ENCODE data around the gene FOXC2.

Gene FOXC2

DNA sequence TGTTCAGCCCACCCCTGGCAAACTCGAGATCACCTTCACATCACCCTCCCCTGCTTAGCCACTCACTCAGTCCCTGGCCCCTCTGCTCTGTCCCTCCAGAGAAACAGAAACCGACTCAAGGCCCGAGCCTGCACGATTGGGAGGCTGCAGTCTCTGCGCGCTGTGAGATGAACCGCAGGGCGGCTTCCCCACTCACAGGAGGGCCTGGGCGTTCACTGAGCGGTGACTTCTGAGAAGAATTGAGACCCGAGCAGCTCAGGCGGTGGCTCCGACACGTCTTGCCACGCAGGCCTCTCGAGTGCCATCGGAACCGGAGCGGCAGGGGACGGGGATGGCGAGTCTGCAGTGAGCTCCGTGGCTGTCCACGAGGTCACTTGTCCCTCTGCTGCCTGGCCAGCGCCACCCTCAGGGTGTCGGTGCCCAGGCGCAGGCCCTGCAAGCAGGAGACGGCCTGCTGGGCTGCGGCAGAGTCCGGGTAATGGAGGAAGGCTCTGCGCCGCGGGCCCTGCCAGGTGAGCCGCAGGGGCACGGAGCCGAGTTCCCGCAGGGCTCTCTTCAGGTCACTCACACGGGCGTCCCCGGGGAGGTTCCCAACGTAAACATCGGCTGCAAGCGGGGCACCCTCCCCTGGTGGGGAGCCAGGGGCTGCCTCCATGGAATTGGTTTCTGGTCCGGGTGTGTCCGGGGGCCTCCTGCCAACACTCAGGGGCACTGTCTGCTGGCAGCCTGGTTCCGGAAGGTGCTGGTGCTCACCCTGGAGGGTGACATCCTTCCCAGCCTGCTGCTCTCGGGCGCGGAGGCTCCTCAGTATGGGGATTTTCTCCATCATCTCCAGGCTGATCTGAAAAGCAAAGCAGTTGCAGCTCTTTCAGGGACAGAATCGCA lies 34.7 kb upstream of the FOXC2 start:
- DNase-seq (ENCODE audit: low read depth, low spot score), result no peak
- no peak overlapping the region for H3K27ac ChIP-seq

DNA sequence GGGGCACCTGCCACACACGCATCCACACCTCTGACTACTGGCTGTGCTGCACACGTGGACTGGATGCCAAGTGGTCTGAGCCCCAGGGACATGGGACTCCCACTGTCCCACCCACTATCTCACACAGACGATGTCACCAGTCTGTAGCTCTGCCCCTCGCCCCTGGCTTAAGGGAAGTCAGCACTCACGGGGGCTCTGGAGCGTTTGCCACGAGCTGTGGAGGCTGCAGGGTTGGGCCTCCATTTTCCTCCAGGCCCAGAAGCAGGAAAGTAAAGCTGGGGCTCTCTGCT lies 34.2 kb upstream of the FOXC2 start:
- no peak for DNase-seq (ENCODE audit: low read depth, low spot score)
- H3K27ac ChIP-seq, result no peak overlapping the region

DNA sequence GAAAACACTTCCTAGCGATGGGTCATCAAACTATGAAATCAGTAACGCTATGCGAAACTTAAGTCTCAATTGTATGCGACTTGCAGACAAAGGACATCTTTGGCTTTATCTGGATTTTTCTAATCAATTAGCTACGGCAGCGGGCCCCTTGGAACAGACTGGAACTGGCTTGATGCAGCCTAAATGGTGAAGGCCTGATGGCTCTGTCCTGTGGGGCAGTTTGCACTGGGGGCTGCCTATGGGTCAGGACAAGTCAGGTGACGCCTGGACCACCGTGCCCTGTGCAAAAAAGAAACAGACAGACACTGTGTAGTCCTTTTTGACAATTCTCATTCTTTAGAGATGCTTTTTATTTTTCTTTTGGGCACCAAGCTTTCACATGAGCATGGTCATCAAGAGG lies 33.6 kb upstream of the FOXC2 start:
- H3K27ac ChIP-seq, result no peak overlapping the region
- no peak for DNase-seq (ENCODE audit: low read depth, low spot score)

DNA sequence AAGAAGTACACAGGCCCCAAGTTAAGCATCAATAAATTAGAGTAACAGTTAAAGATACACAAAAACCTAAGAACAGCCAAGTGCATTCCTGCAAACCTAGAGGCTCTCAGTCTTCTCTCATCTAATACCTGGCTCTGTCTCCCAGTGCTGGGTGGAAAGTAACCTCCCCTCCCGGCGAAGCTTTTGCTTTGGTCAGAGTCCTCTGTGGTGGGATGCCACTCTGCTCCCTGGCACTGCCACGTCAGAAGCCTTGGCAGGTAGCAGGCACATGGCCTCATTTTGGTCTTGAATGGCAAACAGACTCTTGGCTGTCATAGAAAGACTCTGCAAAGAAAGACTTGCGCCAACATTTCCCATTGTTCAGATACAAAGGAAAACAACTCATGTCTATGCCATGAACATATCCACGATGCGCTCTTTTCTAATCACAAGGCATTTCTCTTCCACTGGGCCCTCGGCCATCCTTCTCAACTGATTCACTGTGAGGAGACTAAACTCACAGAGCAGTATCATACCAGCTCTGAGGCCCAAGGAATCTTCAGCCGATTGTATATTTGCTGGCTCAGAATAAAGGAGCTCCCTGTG lies 32.8 kb upstream of the FOXC2 start:
- DNase-seq (ENCODE audit: low read depth, low spot score), result no peak
- no peak overlapping the region for H3K27ac ChIP-seq

DNA sequence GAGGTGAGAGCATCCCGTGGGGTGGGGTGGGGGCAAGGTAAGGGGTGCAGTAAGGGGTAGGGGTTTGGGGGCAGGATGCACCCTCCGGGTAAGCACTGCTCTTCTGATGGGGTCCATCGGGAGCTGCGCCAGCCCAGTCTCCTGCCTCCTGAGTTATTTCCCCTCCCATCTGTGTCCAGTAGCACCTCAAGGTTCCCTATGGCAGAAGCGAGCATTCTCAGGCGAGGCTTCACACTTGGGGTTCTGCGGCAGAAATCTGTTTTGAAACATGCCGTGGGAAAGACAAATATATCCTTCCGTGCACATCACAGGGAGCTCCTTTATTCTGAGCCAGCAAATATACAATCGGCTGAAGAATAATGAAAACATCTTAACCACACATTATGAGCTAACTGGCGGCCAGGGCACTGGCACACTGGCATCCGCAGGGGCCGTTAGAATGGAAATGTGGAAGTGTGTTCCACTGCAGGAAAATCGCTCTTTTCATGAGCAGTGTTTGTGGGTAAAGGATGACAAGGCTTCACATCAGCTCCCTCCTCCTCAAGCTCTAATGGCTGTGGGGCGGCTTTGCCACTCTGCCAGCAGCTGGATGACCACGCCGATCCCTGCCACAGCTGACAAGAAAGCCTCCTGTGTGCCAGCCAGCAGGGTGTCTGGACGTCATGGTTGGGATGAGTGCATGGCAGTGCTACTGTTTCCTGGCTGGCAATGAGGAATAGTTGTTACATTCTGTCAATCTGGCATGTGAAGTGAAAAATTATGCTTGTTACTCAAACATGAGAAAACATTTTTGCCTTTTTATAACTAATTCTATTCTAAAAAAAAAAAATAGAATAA lies 31.6 kb upstream of the FOXC2 start:
- H3K27ac ChIP-seq, result no peak overlapping the region
- DNase-seq (ENCODE audit: low read depth, low spot score), result no peak

DNA sequence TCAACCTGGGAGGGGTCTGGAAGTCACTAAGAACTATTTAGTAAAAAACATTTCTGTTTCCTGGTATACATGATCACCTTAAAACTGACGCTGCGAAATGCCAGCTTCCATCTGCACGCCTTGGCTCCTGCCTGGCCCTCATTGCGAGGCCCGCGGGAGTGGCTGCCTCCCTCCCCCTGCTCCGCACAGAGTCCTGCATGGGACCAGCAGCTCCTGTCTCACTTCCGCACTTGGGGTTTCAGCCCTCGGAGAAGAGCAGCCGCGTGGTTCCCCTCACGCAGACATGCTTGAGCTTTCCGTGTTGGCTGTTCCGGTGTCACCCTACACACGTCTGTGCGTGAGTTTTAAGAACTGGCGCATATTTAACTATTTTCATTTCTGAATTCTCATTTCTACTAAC lies 30.0 kb upstream of the FOXC2 start:
- no peak overlapping the region for H3K27ac ChIP-seq
- DNase-seq (ENCODE audit: low read depth, low spot score), result no peak

DNA sequence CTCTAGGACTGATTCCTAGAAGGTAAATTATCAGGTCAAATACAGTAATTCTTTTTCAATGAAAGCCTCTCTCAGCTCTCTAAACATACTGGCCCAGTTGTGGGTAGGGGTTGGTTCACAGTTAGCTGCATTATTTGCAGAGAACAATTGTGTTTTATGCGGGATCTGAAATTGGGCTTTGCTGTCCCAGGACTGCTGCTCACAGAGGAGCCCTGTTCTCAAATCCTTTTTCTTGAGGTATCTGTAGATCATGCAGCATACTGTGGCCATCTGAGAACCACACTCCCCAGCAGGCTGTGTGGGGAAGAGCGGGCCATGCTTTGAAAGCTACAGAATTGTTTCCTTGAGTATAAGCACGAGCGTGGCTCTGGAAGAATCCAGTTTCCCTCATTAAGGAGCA lies 29.1 kb upstream of the FOXC2 start:
- DNase-seq (ENCODE audit: low read depth, low spot score), result no peak
- H3K27ac ChIP-seq, result no peak overlapping the region

DNA sequence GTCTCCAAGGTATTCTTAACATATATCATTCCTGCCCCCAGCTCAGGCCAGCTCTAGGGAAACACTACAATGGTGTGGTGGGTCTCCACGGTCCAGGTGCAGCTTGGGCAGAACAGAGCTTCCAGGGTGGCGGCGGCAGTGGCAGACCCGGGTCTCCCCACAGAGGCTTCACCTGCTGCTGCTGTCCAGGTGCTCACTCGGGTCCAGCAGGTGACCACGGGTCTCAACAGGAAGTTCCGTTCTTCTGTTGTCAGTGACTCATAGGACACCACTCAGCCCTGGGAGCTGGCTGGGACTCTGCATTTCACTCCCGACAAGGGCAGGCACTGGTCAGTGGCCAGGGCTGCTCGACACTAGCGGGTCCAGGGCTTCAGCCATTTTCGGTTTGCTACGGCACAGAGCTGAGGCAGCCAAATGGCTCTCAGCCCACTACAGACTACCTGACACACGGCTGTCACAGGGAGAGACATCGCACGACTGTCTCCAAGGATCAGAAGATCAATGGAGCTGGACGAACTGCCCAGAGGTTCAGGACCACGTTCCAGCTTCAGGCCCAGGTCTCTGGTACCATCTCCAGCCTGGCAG lies 28.3 kb upstream of the FOXC2 start:
- no peak overlapping the region for H3K27ac ChIP-seq
- no peak for DNase-seq (ENCODE audit: low read depth, low spot score)

DNA sequence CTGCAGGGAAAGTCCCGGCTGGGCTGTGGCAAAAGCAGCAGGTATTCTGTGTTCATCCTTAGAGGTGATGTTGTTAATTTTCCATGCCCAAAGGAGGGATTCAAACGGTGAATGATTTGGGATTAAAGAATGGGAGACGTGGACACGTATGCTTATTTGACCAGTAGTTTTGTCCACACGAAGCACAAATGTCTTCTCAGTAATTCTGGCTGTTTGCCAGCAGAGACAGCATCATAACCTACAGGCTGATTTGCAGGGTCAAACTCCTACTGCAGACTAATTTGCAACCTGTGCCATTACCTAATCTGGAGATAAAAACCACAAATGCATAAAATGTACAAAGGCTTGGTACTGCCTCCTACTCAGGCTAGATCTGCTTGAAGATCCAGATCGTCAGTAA lies 25.7 kb upstream of the FOXC2 start:
- no peak for DNase-seq (ENCODE audit: low read depth, low spot score)
- H3K27ac ChIP-seq, result no peak overlapping the region

DNA sequence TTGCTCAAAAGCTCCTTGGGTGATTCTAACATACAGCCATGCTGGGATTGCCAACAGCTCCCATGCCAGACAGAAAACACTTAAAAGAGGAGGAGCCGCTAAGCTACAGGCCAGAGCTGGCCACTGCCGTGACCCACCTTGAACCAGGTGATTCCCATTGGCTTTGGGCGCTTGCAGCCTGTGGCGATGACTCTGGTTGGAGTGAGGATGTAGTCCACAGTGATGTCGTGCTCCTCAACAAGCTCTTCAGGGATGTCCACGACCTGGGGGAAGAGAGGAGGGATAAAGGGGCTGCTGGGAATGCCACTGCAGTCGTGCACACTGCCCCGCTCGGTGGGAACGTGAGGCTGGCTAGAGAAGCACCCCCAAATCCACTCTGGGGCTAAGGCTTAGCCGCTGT lies 25.1 kb upstream of the FOXC2 start:
- H3K27ac ChIP-seq, result no peak overlapping the region
- DNase-seq (ENCODE audit: low read depth, low spot score), result no peak

DNA sequence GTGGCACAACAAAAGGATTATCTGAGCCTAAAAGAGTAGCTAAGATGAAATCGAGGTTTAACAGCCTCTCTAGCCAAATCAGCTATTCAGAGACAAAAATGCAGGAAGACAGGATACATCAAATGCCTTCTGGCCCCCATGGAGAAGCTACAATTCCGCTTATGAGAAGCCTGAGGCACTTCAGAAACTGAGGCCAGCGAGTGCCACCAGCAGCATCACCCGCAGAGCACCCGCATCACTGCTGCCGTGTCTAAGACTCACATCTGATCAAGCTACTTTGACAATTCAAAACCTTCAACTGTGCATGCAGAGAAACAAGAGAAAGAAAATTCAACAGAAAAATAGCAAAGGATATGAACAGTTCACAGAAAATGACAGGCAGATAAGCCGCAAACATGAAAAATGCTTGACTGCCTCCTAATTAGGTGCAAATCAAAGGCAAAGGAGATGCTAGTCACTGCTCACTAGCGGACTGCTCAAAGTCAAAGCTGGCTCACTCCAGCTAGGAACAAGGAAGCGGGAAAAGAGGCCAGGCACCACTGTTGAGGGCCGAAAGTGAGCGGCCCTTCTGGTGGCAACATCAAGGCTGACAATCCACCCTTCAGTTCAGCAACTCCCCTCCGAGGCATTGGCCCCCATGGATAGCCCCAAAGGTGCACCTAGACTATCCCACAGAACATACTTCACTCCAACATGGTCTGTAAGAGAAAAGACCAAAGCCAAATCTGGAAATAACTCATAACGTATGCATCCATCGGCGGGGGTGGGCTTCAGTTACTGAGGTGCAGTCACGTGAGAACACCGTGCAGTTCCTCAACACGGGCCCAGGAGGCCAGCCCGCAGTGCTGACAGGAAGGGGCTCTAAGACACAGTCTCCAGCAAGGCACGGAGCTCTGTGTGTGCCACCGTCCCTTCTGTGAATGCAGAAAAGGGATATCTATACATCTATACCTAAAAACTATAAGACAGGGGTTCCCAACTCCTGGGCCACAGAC lies 23.6 kb upstream of the FOXC2 start:
- no peak overlapping the region for H3K27ac ChIP-seq
- no peak for DNase-seq (ENCODE audit: low read depth, low spot score)

DNA sequence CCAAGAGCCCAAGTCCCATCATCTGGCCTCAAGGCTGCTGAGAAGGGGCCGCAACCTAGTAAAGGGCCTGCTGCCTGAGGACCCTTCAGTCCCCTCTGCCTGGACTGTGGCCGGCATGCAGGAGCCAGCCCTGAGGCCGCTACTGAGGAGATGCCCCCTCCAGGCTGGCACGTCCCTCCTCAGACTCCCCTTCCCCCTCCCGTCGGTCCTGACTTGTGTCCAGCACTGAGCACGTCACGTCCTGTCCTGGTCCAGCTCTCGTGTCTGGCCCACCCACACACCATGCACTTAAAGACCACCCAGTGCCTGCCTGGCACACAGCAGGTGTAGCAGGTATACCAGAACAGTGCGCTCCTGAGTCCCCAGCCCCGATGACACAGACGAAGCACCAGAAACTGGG lies 21.1 kb upstream of the FOXC2 start:
- no peak overlapping the region for H3K27ac ChIP-seq
- DNase-seq (ENCODE audit: low read depth, low spot score), result no peak

DNA sequence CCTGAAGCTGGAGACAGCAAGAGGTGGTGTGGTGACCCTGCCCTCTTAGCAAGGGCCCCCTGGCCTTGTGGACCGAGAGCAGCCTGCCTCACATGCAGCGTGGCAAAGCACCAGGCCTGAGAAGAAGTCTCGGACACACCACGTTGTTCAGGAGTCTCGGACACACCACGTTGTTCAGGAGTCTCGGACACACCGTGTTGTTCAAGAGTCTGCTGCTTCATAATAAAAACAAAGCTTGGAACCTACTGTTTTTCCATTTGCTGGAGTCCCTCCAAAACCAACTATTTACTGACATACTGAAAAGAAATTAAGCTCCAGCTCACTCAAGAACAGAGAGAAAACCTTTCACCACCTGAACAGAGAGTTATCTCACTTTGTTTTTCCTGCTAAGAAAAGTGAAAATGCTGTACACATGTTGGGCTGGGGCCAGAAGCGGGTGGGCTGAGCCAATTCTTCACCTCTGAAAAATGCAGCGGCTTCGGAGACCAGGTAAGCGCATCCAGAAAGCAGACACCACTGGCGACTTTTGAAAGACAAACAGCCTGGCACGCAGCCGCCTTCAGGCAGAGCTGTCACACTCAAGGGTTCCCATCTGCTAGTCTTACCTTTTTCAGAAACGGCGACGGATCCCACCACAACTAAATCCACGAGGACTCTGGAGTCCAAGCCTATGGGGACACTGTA lies 20.5 kb upstream of the FOXC2 start:
- no peak for DNase-seq (ENCODE audit: low read depth, low spot score)
- H3K27ac ChIP-seq, result no peak overlapping the region

DNA sequence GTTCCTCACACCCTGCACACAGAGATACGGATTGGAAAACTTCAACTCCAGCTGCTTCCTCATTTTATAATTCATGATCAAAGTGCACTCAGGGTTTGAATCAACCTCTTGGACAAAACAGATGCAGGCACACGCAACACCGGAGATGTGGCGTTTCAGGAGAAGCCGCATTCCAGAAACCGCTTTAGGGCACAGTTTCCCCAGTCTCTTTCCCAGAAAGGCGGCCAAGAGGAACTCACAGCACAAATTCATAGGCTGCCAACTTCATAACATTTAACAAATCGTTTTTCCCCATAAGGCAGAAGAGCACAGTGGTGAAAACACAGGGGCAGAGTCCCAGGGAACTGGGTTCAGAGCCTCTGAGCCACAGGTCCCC lies 20.0 kb upstream of the FOXC2 start:
- H3K27ac ChIP-seq, result no peak overlapping the region
- DNase-seq (ENCODE audit: low read depth, low spot score), result no peak

DNA sequence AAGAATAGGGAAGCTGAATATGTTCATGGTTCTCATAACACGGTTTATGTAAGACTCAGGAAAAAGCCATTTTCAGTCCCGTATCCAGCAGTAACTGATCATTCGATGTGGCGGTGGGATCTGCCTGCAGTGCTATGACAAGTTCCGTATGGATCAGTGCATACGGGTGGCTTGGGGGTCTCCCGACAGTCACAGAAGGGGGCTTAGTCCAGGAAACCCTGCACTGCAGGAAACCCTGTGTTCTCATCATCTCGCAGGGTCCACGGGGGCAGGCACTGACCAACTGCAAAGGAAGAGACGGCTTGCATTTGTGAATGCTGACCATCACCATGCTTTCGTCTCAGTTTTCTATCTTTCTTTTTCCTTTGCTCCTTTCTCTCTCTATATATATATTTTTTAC lies 19.3 kb upstream of the FOXC2 start:
- no peak for DNase-seq (ENCODE audit: low read depth, low spot score)
- H3K27ac ChIP-seq, result no peak overlapping the region

DNA sequence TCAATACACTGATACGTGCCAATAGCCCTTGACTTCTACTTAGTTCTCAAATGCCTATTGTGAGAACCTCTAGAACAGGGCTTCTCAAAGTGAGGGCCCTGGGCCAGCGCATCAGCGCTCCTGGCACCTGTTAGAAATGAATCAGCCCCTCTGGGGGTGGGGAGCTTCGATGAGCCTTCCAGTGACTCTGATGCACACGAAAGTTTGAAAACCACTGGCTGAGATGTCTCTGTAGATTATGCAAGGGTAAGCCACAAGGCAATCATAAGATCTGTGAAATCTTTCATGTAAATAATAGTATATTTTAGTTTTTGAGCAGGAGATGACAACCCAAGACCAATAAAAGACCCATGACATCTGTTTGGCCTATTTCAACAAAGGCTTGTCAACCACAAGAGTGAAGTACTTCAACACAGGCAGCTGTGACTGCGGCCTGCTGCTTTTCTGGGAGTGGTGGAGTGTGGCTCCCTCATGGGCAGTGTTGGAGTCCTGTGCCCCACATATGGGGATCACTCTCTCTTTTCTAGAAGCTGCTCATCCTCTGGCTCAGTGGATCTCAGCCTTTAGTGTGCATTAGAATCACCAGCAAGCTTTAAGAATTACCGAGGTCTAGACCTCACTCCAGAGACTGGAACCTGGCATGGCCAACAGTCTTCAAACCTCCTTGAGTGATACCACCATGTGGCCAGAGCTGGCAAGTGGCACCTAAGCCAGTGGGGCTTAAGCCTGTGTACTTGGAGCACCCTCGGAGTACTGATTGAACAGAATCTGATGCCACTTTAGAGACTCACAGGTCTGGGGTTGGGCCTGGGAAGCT lies 17.3 kb upstream of the FOXC2 start:
- no peak overlapping the region for H3K27ac ChIP-seq
- no peak for DNase-seq (ENCODE audit: low read depth, low spot score)

DNA sequence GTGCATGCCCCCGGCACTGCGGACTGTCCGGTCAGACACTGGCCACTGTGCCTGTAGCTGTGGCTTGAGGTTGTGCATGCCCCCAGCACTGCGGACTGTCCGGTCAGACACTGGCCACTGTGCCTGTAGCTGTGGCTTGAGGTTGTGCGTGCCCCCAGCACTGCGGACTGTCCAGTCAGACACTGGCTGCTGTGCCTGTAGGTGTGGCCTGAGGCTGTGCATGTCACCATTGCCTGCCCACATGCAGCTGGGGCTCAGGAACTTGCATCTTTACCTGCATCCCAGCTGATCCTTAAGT lies 16.8 kb upstream of the FOXC2 start:
- no peak overlapping the region for H3K27ac ChIP-seq
- no peak for DNase-seq (ENCODE audit: low read depth, low spot score)

DNA sequence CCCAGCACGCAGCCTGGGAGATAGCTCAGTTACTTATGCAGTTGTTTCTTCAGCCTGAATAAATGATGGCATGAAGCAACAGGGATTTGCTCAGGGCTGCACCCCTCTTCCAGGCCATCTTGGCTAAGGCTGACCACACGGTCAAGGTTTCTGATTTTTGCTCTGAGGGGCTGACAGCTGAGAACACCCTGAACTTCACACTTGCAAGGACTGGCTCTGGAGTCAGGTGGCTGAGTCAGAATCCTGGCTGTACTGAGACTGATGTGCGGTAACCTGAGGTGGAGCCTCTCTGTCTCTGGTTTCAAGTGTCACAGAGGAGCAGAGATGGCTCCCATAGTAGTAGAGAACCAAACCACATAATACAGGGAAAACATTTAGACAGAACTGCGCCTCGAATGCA lies 16.3 kb upstream of the FOXC2 start:
- no peak overlapping the region for H3K27ac ChIP-seq
- no peak for DNase-seq (ENCODE audit: low read depth, low spot score)

DNA sequence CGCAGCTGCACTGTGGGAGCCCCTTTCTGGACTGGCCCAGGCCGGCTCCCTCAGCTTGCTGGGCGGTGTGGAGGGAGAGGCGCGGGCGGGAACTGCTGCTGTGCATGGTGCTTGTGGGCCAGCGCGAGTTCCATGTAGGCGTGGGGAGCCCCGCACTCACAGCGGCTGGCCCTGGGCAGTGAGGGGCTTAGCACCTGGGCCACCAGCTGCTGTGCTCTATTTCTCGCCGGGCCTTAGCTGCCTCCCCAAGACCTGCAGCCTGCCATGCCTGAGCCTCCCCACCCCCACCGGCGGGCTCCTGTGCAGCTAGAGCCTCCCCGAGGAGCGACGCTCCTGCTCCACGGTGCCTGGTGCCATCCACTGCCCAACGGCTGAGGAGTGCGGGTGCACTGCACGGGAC lies 13.3 kb upstream of the FOXC2 start:
- no peak overlapping the region for H3K27ac ChIP-seq
- no peak for DNase-seq (ENCODE audit: low read depth, low spot score)
